K562 (cell line): ENCODE measurements around the gene ZDHHC1. TPM values are rescaled to one million over a fixed set of nuclear protein-coding genes. Genes with fewer than 3 reads are reported as not detected.

Source experiments
- BRF1 ChIP-seq: IDR thresholded peaks from 3 replicates; pipeline ENCODE4 v1.6.1; 2011; ENCODE audit warnings: borderline replicate concordance, mild to moderate bottlenecking; ENCODE audit not compliant: insufficient read length; ENCODE audit errors: extremely low read depth
- ESRRA ChIP-seq: fragments of 450-650 bp; IDR thresholded peaks from 2 replicates; pipeline ENCODE4 v1.6.1; 2014; ENCODE audit warnings: low read depth, mild to moderate bottlenecking, moderate library complexity, borderline replicate concordance
- FOXJ3 ChIP-seq: sonication (generic); formaldehyde crosslinking; IDR thresholded peaks from 2 replicates; pipeline ENCODE4 v1.4.0; 2020; ENCODE audit warnings: mild to moderate bottlenecking, missing genetic modification reagents
- HDAC6 ChIP-seq: IDR thresholded peaks from 2 replicates; pipeline ENCODE4 v1.6.1; 2012; ENCODE audit warnings: low read depth, mild to moderate bottlenecking, control low read depth, inconsistent platforms, low read length, moderate library complexity
- HMGXB4 ChIP-seq: sonication (generic); formaldehyde crosslinking; IDR thresholded peaks from 2 replicates; pipeline ENCODE4 v1.8.1; 2023; ENCODE audit warnings: mild to moderate bottlenecking, missing genetic modification reagents
- KAT2B ChIP-seq: IDR thresholded peaks from one replicate; pipeline ENCODE4 v1.6.1; 2012; ENCODE audit warnings: low read depth, mild to moderate bottlenecking, control low read depth, inconsistent platforms, low read length, moderate library complexity
- NCOR1 ChIP-seq: fragments of 450-650 bp; IDR thresholded peaks from 2 replicates; pipeline ENCODE4 v1.6.1; 2016; ENCODE audit warnings: mild to moderate bottlenecking, moderate library complexity
- NFIC ChIP-seq: fragments of 450-650 bp; IDR thresholded peaks from 2 replicates; pipeline ENCODE4 v1.6.1; 2017; ENCODE audit warnings: mild to moderate bottlenecking, inconsistent platforms
- PHB ChIP-seq: fragments of 250-450 bp; sonication (Bioruptor Pico); IDR thresholded peaks from 2 replicates; pipeline ENCODE4 v1.5.0; 2021
- SAP30 ChIP-seq: fragments of 200-600 bp; sonication (generic); IDR thresholded peaks from 2 replicates; pipeline ENCODE4 v1.6.1; 2012; ENCODE audit warnings: borderline replicate concordance, low read depth, mild to moderate bottlenecking, moderate library complexity, low read length, control low read depth, inconsistent platforms; ENCODE audit not compliant: insufficient read depth, poor library complexity, severe bottlenecking
- TAF15 ChIP-seq: fragments of 200-400 bp; formaldehyde crosslinking; IDR thresholded peaks from 2 replicates; pipeline ENCODE4 v1.6.1; 2017; ENCODE audit warnings: mild to moderate bottlenecking, low read depth, low read length, moderate library complexity
- TAL1 ChIP-seq: fragments of 450-650 bp; IDR thresholded peaks from 2 replicates; pipeline ENCODE4 v1.6.1; 2016; ENCODE audit warnings: mild to moderate bottlenecking
- ZBTB5 ChIP-seq: fragments of 450-650 bp; IDR thresholded peaks from 2 replicates; pipeline ENCODE4 v1.6.1; 2017; ENCODE audit warnings: antibody characterized with exemption
- ZNF197 ChIP-seq: fragments of 200-800 bp; sonication (Bioruptor generic); IDR thresholded peaks from 2 replicates; pipeline ENCODE4 v1.6.1; 2016; ENCODE audit warnings: low read depth, missing genetic modification characterization, missing compliant biosample characterization
- ZNF23 ChIP-seq: fragments of 250-450 bp; sonication (Bioruptor Pico); IDR thresholded peaks from 2 replicates; pipeline ENCODE4 v1.4.0; 2020; ENCODE audit warnings: mild to moderate bottlenecking
- ZNF253 ChIP-seq: fragments of 250-450 bp; sonication (Bioruptor Pico); conservative IDR thresholded peaks from 2 replicates; pipeline ENCODE4 v1.6.1; 2021; ENCODE audit warnings: mild to moderate bottlenecking
- ZNF584 ChIP-seq: fragments of 200-800 bp; sonication (Bioruptor generic); IDR thresholded peaks from 2 replicates; pipeline ENCODE4 v1.6.1; 2016; ENCODE audit warnings: low read depth, mild to moderate bottlenecking, missing genetic modification characterization, missing compliant biosample characterization
- polyA plus RNA-seq, 8 experiments: library from polyadenylated mRNA; depleted of rRNA in 4 of 8; stranded (reverse) in 5 of 8; unstranded in 3 of 8; fragments of >200 nt; fragmentation: Nextera tagmentation in 2 of 8; fragmentation: Illumina TruSeq in 1 of 8; extraction: Ambion mirVana in 2 of 8; extraction: Trizol in 1 of 8; gene quantifications; 2 replicates each; pipeline versions ENCODE4 v1.2.1 to v1.2.3, GENCODE V29; 2011 to 2014; ENCODE audit warnings: inconsistent platforms in 1 of 8, missing spikeins in 1 of 8
- total RNA-seq, 7 experiments: library from RNA; depleted of rRNA in 6 of 7; stranded (reverse); fragments of >200 nt in 6 of 7; fragmentation: Illumina TruSeq in 2 of 7; extraction: Trizol in 2 of 7; gene quantifications; 2 replicates each; pipeline versions ENCODE4 v1.2.1 to v1.2.3, GENCODE V29; 2011 to 2021; ENCODE audit warnings: low replicate concordance in 1 of 7
- TF ChIP-seq, protein P1 (sequence below): IDR thresholded peaks from 2 replicates; pipeline ENCODE4 v1.6.1; 2011; ENCODE audit warnings: borderline replicate concordance, low read depth, mild to moderate bottlenecking, moderate library complexity, low read length; ENCODE audit not compliant: insufficient read depth, poor library complexity, severe bottlenecking
- TF ChIP-seq, protein P2 (sequence below): fragments of 450-650 bp; IDR thresholded peaks from 2 replicates; pipeline ENCODE4 v1.6.1; 2014; ENCODE audit warnings: low read depth, mild to moderate bottlenecking, moderate library complexity, borderline replicate concordance
- TF ChIP-seq, protein P3 (sequence below): fragments of 250-450 bp; sonication (Bioruptor Pico); IDR thresholded peaks from 2 replicates; pipeline ENCODE4 v1.8.0; 2021; ENCODE audit warnings: mild to moderate bottlenecking, moderate library complexity

ZDHHC1 gene
- total and polyA plus RNA-seq, 9 of the 15 experiments (the other 6 are each of a cell fraction or from before 2014, with no cell fraction given) = 0.06 to 0.77 (median 0.25) TPM; not detected in 4

GRCh38 chr16:67460168-67460567 is 43.9 kb upstream of the ZDHHC1 start (continued):
- TF ChIP-seq KAT2B = no peak
- peak; percentile 66; the same call in 1 of the 2 replicates for TF ChIP-seq NFIC
- TF ChIP-seq, protein P1, sequence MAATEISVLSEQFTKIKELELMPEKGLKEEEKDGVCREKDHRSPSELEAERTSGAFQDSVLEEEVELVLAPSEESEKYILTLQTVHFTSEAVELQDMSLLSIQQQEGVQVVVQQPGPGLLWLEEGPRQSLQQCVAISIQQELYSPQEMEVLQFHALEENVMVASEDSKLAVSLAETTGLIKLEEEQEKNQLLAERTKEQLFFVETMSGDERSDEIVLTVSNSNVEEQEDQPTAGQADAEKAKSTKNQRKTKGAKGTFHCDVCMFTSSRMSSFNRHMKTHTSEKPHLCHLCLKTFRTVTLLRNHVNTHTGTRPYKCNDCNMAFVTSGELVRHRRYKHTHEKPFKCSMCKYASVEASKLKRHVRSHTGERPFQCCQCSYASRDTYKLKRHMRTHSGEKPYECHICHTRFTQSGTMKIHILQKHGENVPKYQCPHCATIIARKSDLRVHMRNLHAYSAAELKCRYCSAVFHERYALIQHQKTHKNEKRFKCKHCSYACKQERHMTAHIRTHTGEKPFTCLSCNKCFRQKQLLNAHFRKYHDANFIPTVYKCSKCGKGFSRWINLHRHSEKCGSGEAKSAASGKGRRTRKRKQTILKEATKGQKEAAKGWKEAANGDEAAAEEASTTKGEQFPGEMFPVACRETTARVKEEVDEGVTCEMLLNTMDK = no peak
- peak; percentile 82 for TF ChIP-seq TAL1
- no peak for TF ChIP-seq TAF15
- no peak for TF ChIP-seq SAP30
- no peak for TF ChIP-seq ZNF253 (CRISPR knock-in tag)
- TF ChIP-seq FOXJ3 (CRISPR knock-in tag) = no peak
- no peak for TF ChIP-seq ZBTB5
- TF ChIP-seq HDAC6 = no peak
- TF ChIP-seq, protein P2, sequence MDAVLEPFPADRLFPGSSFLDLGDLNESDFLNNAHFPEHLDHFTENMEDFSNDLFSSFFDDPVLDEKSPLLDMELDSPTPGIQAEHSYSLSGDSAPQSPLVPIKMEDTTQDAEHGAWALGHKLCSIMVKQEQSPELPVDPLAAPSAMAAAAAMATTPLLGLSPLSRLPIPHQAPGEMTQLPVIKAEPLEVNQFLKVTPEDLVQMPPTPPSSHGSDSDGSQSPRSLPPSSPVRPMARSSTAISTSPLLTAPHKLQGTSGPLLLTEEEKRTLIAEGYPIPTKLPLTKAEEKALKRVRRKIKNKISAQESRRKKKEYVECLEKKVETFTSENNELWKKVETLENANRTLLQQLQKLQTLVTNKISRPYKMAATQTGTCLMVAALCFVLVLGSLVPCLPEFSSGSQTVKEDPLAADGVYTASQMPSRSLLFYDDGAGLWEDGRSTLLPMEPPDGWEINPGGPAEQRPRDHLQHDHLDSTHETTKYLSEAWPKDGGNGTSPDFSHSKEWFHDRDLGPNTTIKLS = no peak
- TF ChIP-seq ZNF23 = no peak
- no peak for TF ChIP-seq ZNF584 (CRISPR knock-in tag)
- no peak for TF ChIP-seq HMGXB4
- TF ChIP-seq ESRRA = no peak
- TF ChIP-seq, protein P3, sequence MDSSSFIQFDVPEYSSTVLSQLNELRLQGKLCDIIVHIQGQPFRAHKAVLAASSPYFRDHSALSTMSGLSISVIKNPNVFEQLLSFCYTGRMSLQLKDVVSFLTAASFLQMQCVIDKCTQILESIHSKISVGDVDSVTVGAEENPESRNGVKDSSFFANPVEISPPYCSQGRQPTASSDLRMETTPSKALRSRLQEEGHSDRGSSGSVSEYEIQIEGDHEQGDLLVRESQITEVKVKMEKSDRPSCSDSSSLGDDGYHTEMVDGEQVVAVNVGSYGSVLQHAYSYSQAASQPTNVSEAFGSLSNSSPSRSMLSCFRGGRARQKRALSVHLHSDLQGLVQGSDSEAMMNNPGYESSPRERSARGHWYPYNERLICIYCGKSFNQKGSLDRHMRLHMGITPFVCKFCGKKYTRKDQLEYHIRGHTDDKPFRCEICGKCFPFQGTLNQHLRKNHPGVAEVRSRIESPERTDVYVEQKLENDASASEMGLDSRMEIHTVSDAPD (CRISPR knock-in tag) = no peak
- peak; percentile 83 for TF ChIP-seq NCOR1
- TF ChIP-seq PHB (CRISPR knock-in tag) = no peak
- no peak for TF ChIP-seq BRF1
- no peak for TF ChIP-seq ZNF197 (CRISPR knock-in tag)
